Activated CD4-positive, alpha-beta T cell treated with anti-CD3 and anti-CD28 coated beads for 24 hours (primary cell): ENCODE data around the gene DDX31.
A peak's percentile ranks its signal among the peaks of the same experiment; 100 is the strongest.
"Not testable (repeated sequence)": the region's sequence is repeated elsewhere in the genome, so short reads cannot be mapped to it uniquely, and the experiment has no call there.

Source experiments
- DNase-seq, 2 donors: peaks; one replicate each; pipeline ENCODE4 v3.0.0-alpha.2; 2020; ENCODE audit warnings: low read depth in 2 of 2

DDX31 gene

DNA sequence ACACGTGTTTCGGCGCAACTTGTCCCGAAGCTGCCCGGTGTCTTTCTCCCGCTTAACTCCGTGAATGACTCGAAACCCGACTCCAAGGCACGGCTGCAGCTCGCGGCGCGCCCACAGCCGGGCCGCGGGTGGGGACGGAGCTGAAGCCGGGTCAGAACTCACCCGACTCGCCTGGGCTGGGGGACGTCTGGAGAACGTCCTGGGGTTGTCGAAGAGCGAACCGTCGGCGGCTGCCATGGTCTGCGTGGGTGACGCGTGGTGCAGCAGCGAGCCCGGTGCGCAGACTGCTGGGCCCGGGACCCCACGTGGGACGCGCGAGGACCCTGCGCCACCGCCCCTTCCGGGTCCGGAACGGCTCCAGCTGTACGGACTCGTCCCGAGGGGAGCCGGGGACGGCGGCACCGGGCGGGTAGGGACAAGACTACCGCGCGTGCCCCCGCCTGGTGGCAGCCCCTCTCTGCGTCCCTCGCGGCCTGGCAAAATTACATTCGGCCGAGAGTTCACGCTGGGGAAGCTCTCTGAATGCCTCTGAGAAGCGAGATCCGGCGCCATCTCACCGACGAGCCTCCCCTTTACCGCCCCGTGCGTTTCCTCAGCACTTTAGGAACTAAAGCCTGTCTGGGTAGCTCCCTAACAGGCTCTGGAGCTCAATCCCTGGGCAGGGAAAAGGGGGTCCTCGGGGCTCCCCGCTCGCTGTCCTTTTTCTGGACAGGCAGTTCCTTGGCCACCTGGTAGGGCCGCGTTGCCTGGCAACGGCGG, at the start of gene DDX31:
DDX31 (minus strand) TSS at position 286 of the 759 bp plus-strand sequence; CDS start at position 237, 49 bp downstream.
- DNase-seq = peak; percentile 75 to 78

DNA sequence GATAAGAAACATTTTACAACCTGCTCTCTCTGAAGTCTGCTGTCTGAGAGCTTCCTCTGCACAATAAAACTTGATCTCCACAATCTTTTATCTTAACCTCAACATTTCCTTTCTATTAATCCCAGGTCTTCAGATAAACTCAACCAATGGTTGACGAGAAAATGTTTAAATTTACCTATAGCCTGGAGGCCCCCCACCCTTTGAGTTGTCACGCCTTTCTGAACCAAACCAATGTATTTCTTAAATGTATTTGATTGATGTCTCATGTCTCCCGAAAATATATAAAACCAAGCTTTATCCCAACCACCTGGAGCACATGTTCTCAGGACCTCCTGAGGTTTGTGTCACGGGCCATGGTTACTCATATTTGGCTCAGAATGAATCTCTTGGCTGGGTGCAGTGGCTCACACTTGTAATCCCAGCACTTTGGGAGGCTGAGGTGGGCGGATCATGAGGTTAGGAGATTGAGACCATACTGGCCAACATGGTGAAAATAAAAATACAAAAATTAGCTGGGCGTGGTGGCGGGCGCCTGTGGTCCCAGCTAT, 48.7 kb upstream of the DDX31 start:
- not testable (repeated sequence) for DNase-seq

DNA sequence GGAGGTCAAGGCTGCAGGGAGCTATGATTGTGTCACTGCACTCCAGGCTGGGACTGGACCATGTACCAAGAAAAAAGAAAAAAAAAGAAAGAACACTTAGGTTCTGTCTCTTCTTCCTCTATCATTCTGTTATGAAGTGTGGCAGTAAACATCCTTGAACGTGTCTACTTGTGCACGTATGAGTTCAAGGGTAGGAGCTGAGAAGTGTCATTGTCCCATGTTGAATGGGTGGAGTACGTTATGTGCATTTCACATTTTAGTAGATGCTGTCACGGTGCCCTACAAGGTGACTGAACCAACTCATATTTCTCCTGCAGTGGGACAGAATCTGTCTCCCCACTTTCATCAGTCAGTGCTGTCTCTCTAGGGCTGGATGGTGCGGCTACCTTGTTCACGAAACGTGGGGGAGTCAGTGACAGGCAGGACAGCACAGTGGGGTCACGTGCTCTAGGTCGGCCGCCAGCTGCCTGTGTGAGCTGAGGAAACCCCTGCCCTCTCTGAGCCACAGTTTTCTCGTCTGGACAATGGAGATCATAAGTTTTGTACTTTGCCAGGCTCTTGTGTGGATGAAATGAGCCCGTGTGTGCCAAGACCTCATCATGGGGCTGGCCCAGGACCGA, 47.7 kb upstream of the DDX31 start:
- DNase-seq = no peak

DNA sequence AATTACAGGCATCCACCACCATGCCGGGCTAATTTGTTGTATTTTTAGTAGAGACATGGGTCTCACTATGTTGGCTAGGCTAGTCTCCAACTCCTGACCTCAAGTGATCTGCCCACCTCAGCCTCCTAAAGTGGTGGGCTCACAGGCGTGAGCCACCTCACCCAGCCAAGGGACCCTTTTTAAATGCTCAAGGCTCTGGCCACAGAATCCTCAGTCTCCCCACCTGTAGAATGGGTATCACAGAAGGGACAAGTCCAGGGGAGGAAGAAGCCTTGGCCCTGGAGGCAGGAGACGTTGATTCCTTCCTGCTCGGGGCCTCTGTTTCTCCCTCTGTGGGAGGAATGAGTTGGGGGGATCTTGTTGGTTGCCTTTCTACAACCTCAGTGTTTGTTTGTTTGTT, 46.2 kb upstream of the DDX31 start:
- DNase-seq = no peak

DNA sequence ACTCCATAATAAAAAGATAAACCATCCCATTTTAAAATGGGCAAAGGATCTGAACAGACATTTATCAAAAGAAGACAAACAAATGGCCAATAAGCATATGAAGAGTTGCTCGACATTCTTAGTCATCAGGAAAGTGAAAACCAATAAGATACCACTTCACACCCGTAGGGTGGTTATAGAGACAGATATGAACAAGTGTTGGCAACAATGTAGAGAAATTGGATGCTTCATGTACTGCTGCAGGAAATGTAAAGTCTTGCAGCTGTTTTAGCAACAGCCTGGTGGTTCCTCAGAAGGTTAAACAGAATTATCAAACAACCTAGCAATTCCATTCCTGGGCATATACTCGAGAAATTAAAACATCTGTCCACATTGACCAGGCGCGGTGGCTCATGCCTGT, 43.0 kb upstream of the DDX31 start:
- no peak for DNase-seq

DNA sequence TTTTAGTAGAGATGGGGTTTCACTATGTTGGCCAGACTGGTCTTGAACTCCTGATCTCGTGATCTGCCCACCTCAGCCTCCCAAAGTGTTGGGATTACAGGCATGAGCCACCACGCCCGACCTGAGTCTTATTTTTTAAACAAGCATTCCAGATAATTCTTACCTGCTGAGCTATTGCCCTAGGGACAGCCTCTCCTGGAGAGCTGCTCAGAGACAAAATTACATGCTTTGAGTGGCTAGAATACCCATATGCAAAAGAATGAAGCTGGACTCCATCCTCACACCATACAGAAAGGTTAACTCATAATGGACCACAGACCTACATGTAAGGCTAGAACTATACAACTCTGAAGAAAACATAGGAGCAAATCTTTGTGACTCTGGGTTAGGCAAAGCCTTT, 42.1 kb upstream of the DDX31 start:
- no peak for DNase-seq

DNA sequence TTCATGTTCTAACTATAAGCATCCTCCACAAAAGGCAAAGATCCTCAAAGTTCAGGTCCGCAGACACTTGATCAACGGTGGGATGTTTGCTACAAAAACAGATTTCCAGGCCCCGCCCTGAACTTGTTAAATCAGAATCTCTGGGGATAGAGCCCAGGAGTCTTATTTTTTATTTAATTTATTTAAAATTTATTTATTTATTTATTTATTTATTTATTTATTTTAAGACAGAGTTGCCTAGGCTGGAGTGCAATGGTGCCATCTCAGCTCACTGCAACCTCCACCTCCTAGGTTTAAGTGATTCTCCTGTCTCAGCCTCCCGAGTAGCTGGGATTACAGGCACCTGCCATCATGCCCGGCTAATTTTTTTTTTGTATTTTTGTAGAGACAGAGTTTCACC, 41.4 kb upstream of the DDX31 start:
- not testable (repeated sequence) for DNase-seq

DNA sequence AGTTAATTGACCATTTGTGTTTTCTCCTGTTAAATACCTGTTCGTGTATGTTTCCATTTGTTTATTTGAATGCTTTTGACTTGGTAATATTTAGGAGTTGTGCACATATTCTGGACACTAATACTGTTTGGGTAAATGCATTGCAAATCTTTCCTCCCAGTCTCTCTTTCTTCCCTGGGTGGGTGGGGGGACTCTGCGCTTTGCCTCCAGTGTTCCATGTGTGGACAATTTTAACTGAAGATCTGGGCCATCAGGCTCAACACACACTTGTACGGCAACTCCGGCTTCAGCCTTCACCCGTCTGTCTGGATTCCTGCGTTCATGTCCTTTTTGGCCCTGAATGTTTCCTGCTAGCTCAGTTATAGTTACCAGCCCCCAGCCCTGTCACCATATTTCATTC, 40.5 kb upstream of the DDX31 start:
- DNase-seq = no peak

DNA sequence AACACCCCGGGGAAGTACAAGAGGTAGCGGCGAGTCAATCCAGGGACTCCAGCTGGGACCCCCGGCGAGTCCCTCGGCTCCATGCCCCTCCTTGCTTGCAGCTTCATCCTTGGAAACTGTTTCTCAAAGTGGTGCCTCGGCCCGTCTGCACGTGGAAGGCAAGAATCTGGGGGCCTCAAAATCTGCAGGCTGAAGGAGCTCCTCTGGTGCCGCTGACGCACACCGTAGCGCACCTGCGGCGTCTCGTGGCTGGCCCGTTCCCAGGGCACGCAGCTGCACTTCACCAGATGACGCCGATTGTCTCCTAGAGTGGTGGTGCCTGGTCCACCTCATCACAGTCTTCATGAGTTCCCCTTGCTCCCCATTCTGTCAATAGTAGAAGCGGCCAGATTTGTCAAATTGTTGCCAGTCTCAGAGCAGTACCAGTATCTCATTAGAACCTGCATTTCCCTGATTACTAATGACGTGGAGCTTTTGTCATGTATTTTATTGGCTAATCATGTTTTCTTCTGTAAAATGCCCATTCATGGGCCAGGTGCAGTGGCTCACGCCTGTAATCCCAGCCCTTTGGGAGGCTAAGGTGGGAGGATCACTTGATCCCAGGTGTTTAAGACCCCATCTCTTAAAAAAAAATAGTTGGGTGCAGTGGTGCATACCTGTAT, 39.1 kb upstream of the DDX31 start:
- DNase-seq = no peak

DNA sequence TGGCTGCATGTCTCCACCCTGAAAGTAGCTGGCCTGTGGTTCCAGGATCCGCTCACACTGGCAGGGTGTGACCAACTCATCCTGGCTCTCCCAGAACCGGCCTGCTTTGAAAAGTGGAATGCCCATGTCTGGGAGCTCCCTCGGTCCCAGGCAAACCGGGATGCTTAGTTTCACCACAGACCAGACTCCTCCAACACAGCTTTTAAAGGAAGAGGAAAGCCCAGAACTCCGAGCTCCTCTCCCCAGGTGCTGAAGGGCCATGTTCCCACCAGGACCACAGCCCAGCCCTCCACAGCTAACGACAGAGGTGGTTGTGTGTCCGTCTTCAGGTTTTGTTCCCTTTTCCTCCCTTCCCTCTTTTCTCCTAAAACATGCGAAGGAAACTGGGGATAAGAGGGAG, 38.5 kb upstream of the DDX31 start:
- DNase-seq = no peak

DNA sequence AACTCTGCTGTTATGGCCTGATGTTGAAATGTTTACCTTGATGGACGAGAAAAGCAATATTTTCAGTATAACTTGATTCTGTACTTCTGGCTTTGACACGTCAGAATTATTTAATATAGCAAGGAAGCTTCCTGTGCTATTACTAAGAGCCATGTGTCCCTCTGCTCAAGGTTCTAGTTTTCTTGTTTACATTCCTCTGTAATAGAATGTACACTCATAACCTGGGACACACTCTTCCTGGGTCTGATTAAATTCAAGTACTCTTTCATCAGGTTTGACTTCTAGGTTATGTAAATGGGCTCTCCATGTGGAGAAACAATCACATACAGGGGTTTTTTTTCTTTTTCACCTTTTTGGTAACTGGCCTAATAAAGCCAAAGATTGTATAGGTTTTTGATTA, 33.6 kb upstream of the DDX31 start:
- no peak for DNase-seq

DNA sequence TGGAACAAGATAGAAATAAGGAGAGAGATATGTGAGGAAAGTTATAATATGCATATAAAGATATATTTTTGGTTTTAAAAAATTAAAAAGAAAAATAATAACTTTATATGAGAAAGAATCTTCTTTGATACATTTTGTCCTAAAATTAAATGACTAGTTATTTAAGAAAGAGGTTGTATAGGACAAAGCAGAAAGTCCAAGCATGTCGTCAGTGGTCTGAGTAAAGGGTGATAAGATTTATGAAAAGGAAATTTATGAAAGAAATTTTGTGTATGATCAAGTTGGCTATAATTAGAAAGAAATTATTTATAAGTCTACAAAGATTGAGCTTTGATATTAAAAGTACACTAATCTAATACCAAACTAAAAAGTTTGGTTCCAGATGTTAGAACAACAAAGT, 32.5 kb upstream of the DDX31 start:
- DNase-seq = no peak

DNA sequence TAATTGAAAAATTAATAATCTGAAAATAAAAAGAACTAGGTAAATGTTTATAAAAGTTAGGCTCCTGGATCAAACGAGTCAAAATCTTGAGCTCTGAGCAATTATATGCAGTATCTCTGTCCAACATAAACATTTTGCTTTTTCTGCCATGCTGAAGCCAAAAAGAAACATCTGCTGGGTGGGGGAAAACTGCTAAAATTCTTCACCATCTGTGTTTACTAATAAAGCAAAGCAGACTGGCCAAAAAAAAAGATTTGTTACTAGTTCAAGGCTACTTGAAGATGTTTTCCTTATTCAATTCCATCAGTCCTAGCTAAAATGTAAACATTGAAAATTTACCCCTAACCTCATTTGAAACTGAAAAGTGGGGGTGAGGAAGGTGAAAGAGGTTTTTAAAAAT, 30.2 kb upstream of the DDX31 start:
- no peak for DNase-seq

DNA sequence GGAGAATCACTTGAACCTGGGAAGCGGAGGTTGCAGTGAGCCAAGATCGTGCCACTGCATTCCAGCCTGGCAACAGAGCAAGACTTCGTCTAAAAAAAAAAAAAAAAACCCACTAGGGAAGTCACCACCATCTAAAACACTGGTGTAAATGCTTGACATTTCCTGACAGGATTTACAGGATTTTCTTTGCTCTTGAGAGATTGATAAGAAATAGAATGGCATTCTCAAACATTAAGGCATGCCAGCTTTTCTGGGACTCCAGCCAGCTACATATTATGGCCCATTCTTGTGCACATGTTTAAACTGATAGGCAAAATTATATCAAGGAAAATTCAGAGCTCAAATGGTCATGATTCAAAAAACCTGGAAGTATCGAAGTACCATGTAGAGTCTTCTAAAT, 29.2 kb upstream of the DDX31 start:
- DNase-seq = no peak

DNA sequence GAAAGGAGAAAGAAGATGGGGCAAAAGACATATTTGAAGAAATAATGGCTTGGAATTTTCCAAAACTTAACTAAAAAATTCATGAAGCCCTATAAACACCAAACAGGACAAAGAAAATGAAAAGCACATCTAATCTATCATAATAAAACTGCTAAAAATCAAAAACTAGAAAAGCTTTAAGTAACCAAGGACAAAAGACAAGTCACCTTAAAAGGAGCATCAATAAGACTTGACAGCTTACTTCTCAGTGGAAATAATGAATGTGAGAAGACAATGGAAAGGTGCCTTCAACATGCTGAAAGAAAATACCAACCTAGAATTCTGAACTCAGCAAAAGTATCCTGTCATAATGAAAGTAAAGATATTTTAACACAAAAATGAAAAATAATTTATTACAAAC, 27.4 kb upstream of the DDX31 start:
- no peak for DNase-seq

DNA sequence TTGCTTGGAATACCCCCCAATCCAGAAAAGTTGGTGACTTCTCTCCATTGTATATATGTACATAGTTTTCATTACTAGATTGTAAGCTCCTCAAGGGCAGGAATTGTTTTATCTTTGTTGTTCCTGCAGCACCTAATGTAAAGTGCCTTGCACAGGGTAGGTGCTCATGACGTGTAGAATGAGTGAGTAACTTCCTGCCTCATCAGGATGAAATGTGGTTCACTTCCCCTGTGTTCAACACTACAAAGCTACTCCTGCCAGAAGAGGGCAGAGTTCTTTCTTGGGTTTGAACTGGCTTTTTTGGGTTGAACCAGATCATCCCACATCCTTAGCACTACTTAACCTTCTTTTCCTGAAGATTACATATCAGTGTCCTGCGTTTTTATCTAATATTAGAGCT, 24.4 kb upstream of the DDX31 start:
- DNase-seq = no peak

DNA sequence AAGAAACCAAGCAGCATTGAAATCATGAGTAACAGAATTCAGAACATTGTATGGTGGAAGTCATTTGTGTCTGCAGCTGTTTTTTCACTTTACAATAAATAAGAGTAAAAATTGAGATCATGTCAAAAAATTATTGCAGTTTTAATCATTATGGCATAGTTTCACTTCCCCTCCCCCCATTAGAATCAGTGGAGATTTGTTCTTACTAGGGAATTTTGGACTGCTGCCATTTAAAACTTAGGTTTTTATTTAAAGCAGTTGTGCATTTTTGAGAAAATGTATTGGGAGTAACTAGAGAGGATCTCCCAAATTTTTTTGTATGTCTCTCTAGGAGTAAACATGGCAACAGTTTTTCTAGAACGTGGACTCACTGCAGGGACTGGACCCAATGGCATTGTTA, 20.9 kb upstream of the DDX31 start:
- no peak for DNase-seq

DNA sequence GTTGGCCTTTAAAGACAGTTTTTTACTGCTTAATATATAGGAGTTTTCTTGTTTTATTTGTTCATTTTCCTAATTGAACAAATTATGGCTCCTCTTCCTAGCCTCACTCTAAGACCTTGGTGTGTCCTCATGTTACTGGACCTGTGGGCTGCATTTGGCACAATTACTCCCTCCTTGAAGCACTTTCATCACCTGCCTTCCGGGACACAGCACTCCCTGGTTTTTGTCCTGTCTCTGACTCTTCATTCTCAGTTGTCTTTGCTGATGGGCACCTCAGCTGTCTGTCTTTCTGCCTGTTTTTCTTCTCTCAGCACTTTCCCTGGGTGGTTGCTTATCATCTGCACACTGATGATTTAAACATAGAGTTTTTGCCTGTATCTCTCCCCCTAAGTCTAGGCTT, 14.1 kb upstream of the DDX31 start:
- DNase-seq = no peak

DNA sequence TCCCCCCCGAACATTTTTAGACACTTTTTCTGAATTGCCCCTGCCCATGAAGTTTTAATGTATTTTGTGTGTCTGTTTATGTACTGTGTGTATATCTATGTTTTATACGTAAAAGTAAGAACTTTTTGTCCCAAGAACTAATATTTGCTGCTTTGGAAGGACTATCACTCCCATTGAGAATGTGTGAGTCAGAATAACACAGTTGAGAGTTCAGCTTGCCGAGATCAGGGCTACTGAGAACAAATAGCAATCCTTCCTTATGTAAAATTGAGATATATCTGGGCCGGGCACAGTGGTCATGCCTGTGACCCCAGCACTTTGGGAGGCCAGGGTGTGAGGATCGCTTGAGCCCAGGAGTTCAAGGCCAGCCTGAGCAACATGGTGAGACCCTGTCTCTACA, 11.8 kb upstream of the DDX31 start:
- DNase-seq = no peak

DNA sequence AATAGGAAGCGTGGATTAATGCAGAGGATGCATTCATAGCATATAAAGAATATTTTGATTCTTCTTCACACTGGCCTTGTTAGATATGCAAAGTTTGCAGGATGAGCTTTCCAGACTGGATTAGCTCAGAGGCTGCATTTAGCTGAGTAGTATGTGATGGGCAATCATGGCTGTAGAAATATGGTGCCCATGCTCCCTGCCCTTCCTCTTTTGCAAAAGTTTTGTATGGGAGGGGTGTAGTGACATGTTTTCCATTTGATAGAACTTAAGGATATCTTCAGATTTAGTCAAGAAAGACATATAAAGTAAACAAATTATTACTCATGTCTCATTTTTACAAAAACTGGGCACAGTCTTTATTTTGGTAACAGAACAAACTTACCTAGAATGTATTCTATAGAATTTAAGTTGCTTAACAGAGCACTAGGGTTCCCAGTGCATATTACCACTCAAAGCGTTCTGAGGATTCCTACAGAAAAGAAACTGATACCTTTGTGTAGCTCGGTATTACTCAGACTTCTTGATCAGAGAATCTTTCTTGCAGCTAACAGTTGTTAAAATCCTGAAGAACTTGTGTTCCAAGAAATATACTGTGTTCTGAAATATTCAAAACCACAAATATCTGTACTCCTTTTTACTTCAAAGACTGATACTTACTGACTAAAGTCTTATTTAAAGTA, 10.3 kb upstream of the DDX31 start:
- DNase-seq = no peak

DNA sequence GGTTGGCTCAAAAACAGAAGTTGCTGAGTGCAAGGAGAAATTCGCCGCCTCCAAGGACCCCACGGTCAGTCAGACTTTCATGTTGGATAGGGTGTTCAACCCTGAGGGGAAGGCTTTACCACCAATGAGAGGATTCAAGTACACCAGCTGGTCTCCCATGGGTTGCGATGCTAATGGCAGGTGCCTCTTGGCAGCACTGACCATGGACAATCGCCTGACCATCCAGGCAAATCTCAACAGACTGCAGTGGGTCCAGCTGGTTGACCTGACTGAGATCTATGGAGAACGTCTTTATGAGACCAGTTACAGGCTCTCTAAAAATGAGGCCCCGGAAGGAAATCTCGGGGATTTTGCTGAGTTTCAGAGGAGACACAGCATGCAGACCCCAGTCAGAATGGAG, 8.2 kb upstream of the DDX31 start:
- no peak for DNase-seq

DNA sequence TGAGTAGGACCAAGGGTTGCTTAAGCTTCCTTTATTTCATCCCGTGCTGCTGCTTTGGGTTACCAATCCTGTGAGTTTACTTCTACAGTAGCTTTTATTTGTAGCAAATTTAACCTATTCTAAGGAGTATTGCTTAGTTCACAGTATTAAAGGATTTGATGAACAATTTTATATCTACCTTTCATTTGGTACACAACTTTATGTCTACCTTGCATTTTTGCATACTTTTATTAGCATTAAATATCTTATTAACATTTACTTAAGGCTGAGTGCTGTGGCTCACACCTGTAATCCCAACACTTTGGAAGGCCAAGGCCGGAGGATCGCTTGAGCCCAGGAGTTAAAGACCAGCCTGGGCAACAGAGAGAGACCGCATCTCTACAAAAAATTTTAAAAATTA, 4.7 kb upstream of the DDX31 start:
- DNase-seq = no peak
